Stimulated activated CD4-positive, alpha-beta T cell treated with anti-CD3 and anti-CD28 coated beads, TNF-alpha, amount 100 ng/mL, for 24 hours (primary cell): ENCODE measurements around the gene NKX2-2.

Source experiments
- DNase-seq, 3 experiments: peaks; one replicate each; pipeline ENCODE4 v3.0.0-alpha.2; 2020; ENCODE audit warnings: low read depth in 3 of 3

Gene NKX2-2

GRCh38 chr20:21521596-21522480, 8.0 kb upstream of the NKX2-2 start:
- no peak for DNase-seq

GRCh38 chr20:21520702-21521595, 7.1 kb upstream of the NKX2-2 start:
- no peak for DNase-seq

GRCh38 chr20:21519136-21519584, 5.3 kb upstream of the NKX2-2 start:
- DNase-seq: no peak

- no peak for DNase-seq
Measured at GRCh38 chr20:21518292-21518991, 4.6 kb upstream of the NKX2-2 start.

- DNase-seq: no peak
Measured at GRCh38 chr20:21517566-21518277, 3.9 kb upstream of the NKX2-2 start.

GRCh38 chr20:21516861-21517565, 3.1 kb upstream of the NKX2-2 start:
- no peak for DNase-seq

- DNase-seq: no peak
Measured at GRCh38 chr20:21516180-21516567, 2.3 kb upstream of the NKX2-2 start.

- no peak for DNase-seq
Measured at GRCh38 chr20:21515300-21516179, 1.7 kb upstream of the NKX2-2 start.

- DNase-seq: no peak
Measured at GRCh38 chr20:21514553-21515251, 838 bp upstream of the NKX2-2 start.

GRCh38 chr20:21513181-21513663, 642 bp downstream of the NKX2-2 start:
- no peak for DNase-seq

GRCh38 chr20:21512634-21513180, 1.2 kb downstream of the NKX2-2 start:
- DNase-seq: no peak

GRCh38 chr20:21511850-21512633, 1.8 kb downstream of the NKX2-2 start:
- DNase-seq: no peak

GRCh38 chr20:21511485-21511849, 2.4 kb downstream of the NKX2-2 start:
- no peak for DNase-seq

GRCh38 chr20:21510414-21511384, 3.2 kb downstream of the NKX2-2 start:
- no peak for DNase-seq

- DNase-seq: no peak
Measured at GRCh38 chr20:21509597-21510371, 4.1 kb downstream of the NKX2-2 start.

GRCh38 chr20:21509079-21509596, 4.7 kb downstream of the NKX2-2 start:
- no peak for DNase-seq
